Measurements from ENCODE around the gene CYP1B1.

- TF ChIP-seq CTCF (IDR thresholded peaks at IDR 0.05; ENCODE audit: low read length): no peak
- TF ChIP-seq EZH2 (IDR thresholded peaks at IDR 0.05; ENCODE audit: borderline replicate concordance, low read length): no peak
Observed at GRCh38 chr2:38095996-38096861, 20.3 kb upstream of the CYP1B1 start.

All from OCI-LY1 (cell line).